Inferior parietal cortex (tissue), 1 donor: ENCODE results near the gene PRRC2A.

ENCODE experiments used
- DNase-seq: peaks from one replicate; pipeline ENCODE4 v3.0.0-alpha.2; 2016; ENCODE audit errors: extremely low spot score

The PRRC2A gene

DNA sequence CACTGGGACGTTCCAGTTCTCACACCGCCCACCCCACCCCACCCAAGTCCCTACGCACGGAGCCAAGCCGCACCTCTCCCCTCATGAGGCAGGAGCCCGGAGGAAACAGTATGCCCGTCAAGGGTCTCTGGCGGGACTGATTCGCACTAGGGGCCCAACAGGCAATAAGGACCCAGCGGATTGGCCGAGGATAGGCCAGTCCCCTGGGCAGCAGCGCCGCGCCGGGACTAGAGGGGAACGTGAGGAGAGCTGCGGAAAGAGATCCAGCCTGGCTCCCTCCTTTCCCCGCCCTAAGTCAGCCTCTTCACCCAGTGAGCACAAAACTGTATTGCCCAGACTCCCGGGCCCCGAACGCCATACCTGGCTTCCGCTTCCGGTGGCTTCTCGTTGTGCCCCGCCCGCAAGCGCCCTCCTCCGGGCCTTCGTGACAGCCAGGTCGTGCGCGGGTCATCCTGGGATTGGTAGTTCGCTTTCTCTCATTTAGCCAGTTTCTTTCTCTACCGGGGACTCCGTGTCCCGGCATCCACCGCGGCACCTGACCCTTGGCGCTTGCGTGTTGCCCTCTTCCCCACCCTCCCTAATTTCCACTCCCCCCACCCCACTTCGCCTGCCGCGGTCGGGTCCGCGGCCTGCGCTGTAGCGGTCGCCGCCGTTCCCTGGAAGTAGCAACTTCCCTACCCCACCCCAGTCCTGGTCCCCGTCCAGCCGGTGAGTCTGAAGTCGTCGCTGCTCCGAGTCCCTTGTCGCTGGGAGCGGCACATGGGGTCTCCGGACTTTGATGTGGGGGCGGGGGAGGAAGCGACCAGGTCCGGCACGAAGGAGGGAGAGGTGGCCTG, 45.2 kb downstream of the PRRC2A start, which contains the start of gene CSNK2B:
TSS of gene CSNK2B (plus strand) at position 580 of the 836 bp plus-strand sequence. CDS start 752 bp downstream, outside the sequence.
- peak; percentile 99 for DNase-seq

DNA sequence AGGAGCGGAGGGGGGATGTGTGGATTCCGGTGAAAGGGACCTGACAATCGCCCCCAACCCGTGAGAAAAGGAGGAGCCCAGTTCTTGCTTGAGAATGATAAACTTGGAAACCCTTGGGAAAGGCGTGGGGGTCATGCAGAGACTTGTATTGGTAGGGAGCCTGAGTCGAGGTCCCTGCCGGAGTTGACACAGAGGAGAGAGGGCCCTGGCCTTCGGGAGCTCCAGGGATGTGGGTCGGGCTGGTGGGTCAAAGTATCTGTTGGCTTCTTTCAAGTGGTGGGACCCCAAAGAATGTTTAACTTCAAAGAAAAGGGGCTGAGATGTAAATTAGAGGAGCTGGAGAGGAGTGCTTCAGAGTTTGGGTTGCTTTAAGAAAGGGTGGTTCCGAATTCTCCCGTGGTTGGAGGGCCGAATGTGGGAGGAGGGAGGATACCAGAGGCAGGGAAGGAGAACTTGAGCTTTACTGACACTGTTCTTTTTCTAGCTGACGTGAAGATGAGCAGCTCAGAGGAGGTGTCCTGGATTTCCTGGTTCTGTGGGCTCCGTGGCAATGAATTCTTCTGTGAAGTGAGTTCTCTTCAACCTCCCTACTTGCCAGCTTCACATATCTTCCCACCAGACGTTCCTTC, 45.9 kb downstream of the PRRC2A start:
- no peak for DNase-seq

DNA sequence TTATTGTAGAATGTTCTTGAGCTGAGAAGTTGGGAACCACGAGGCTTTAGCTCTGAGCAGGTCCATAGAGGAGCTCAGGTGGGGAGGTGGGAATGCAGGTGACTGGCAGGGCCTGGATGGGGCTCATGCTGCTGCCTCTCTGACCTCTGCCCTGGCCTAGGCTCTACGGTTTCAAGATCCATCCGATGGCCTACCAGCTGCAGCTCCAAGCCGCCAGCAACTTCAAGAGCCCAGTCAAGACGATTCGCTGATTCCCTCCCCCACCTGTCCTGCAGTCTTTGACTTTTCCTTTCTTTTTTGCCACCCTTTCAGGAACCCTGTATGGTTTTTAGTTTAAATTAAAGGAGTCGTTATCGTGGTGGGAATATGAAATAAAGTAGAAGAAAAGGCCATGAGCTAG, 49.2 kb downstream of the PRRC2A start, which contains the start of gene LY6G5B:
TSS of gene LY6G5B (plus strand) at position 301 of the 400 bp plus-strand sequence. CDS start 975 bp downstream, outside the sequence.
- DNase-seq = no peak

DNA sequence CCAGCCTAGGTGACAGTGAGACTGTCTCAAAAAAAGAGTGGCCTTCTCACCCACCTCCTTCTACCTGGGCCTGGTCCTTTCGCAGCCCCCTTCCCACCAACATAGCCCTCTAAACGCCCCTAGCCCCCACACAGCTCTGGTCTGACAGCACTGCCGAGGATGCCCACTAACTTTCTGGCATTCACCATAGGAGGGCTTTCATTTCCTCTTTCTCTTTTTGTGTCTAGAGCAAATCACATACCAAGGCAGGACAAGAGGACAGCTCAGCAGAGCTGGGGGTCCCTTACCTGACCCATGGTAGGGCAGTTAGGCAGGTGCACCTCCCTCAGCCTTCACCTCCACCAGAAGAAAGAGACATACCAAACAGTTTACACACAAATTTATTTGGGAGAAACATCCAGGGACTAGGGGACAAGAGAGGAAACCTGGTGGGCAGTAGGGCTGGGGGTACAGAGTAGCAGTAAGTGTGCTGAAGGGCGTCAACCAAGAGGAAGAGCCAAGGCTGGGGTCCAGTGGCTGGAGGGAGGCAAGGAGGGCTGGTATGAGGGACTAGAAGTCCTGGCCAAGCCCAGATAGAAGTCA, 55.9 kb downstream of the PRRC2A start:
- no peak for DNase-seq

DNA sequence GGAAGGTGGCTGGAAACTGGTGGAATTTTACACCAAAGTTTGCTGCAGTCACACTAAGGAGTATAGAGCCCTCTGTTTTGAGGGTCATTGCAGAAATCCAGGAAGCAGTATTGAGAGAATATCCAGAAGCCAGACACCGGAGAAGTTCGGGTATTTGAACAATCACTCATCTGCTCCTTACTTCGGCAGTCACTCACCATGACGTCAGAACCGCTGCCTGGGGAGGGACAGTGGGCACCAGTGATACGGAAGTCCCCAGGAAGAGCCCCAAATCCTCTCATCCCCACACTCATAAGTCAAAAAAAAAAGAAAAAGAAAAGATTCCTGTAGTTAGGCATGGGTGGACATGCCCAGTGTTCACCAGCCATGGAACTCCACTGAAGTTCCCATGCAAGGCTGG, 56.4 kb downstream of the PRRC2A start:
- no peak for DNase-seq

DNA sequence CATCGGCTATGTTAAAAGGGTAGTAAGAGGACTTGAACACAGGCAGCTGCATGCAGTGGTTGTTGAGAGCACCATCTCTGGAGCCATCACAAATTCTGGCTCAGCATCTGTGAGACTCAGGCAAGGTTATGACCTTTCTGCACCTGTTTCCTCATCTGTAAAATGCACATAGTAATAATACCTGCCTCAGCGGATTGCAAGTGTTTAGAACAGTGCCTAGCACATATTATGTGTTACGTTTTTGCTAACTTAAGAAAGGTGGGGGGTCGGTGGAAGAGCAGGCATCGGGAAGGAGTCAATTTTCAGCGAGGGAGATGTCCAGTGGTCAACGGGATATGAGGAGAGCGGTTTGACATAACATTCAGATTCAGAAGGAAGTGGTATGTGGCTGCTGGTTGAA, 57.4 kb downstream of the PRRC2A start:
- no peak for DNase-seq

DNA sequence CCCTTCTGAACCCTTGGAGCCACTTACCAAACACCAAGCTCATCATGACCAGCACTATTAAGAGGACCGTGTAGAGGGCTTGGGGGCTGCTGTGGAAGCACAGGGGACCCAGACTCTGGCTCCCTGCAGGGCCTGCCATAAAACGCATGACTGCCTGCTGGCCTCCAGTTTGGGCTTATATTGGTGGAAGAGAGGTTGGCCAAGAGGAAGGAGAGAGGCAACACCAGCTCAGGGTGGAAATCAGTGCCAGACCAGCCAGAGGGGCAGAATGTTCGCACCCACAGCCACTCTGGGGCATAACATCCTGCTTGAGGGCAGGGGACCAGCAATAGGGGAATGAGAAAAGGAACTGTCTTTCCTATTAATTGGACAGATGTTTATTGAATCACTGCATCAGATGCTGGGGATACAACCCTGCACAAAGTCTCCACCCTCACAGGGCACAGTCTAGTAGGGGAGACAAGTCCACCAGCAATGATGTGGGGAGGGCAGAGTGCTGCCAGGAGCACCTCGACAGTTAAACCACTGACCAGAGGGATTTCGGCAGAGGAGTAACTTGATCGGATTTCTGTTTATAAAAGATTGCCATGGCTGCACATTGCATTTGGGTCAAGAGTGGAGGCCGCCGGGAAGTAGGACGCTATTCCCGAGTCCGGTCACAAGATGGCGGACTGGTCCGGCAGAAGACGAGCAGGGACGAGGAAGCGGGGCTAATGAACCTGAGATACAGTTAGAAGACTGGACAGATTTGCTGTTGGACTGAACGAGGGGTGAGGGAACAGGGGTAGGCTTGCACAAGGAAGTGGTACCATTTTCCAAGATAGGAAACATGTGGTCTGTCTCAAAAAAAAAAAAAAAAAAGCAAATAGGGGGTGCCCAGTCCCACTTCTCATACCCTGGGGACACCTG, 60.0 kb downstream of the PRRC2A start, which contains the start of gene LY6G5C:
TSS of gene LY6G5C (minus strand) at position 842 of the 909 bp plus-strand sequence. CDS start at position 148, 694 bp downstream.
- peak; percentile 82 for DNase-seq

DNA sequence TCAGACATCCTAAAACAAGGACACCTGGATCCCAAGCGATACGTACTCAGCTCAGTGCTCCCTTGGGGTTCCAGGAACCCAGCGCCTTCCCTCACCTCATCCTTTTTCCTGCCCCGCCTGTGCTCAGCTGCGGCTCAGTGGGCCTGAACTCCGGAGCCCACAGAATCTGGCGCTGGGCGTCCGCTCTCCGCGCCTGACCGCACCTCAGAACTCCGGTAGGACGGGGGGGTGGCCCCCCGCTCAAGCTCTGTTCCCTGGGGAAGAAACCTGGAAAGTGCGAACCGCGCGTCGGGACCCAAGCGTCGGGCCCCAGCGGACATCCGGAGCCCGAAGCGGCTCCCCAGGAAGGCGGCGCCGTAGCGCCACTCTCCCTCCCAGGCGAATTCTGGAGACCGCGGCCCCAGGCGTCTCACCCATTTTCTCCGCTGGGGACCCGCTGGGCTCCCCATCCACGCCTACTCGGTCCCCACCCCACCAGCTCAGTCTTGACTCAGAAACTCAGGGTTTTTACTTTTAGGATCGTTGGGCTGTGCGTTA, 60.7 kb downstream of the PRRC2A start:
- peak; percentile 29 for DNase-seq

DNA sequence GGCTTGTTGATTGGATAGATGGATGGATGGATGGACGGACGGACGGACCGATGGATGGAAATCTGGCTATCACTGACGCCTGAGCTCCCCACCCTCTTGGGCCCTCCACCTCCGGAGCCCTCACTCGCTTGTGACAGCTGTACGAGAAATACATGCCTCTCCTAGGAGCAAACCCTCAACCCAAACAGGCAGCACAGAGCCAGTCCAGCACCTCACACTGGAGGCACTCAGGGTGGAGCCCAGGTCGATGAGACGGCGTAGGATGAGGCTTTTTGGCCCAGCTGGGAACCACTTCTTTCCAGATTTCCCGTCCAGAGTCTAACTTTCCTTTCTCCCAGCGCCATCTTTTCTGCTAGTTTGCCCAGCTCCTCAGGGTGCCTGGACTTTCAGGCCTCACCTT, 63.1 kb downstream of the PRRC2A start:
- DNase-seq = no peak

DNA sequence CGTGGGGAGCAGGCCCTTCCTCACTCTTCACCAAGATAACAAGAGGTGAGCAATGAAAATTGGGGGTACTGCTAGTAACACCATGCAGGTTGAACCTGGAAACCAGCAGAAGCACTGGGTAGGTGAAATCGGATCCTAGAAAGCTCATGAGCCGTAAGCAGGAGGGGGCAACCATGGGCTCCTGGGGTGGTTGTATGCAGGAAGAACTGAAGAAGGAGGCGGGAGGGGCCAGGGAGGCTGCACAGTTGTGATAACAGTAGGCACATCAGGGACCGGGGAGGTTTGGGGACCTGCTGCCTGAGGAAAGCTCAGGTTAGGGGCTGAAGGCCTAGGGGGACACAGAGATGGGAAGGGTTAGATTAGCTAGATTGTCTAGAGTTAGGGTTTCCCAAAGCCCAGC, 66.0 kb downstream of the PRRC2A start:
- DNase-seq = no peak

DNA sequence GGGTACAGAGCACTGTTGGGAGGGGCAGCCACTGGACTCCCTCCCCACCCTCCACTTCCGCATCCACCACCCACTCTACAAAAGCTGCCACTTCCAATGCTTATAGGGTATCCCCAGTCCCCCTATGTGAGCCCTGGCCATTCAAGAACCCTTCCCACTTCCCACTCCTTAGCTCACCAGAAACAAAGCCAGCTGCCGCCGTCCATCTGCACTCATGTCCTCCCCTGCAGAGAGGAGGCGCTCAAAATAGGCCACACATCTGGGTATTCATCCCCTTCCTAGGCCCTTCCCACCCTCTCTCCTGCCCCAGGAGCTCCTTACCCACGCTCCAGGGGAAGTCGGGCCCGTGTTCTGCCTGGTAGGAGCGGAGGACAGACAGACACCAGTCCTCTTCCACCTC, 66.8 kb downstream of the PRRC2A start:
- DNase-seq = no peak
